Epidermal melanocyte (primary cell): Measurements from ENCODE around the gene IMMP2L.
"Not testable (repeated sequence)": the region's sequence is repeated elsewhere in the genome, so short reads cannot be mapped to it uniquely, and the experiment has no call there.

Source experiments
- DNase-seq: peaks from one replicate; pipeline ENCODE4 v3.0.0; 2011; ENCODE audit warnings: low spot score; ENCODE audit not compliant: insufficient read length

The IMMP2L gene

GRCh38 chr7:110943701-110944345, 618.5 kb downstream of the IMMP2L start:
- no peak for DNase-seq

DNA sequence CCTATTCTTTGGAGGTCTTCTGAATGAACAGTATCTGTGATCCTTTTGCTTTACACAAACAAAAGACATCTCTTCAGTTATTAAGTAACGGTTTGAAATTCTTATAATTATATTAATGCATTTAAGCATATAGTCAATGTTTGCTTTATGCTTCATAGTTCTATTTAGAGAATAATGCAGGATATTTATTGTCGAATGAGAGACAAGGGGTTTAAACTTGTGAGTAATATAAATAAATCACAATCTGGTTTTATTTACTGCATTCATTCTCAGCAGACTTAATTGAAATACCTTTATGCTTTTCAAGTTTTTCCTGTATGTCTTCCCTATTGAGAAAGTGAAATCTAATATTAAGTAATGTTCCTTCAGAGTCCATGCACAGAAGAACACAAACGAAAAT, 620.9 kb downstream of the IMMP2L start:
- no peak for DNase-seq

GRCh38 chr7:110940756-110941155, 621.5 kb downstream of the IMMP2L start:
- DNase-seq = no peak

DNA sequence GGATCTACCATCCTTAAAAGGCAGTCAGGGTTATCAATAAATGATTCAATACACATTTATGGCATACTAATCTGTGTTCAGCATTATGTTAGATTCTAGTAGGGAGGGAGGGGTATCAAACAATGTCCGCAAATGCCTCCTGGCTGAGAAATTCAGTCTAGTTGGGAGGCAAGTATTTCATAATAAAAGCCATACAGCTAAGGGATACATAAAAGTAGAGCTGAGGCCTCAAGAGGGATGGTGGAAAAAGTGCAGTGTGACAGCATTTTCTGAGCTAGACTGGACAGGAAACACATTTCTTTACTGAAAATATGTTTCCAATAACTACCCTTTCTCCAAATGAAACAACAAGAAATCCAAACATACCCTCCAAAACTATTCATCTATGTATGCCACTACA, 624.1 kb downstream of the IMMP2L start:
- DNase-seq = no peak

- not testable (repeated sequence) for DNase-seq
Observed at GRCh38 chr7:110936665-110937064, 625.6 kb downstream of the IMMP2L start.

DNA sequence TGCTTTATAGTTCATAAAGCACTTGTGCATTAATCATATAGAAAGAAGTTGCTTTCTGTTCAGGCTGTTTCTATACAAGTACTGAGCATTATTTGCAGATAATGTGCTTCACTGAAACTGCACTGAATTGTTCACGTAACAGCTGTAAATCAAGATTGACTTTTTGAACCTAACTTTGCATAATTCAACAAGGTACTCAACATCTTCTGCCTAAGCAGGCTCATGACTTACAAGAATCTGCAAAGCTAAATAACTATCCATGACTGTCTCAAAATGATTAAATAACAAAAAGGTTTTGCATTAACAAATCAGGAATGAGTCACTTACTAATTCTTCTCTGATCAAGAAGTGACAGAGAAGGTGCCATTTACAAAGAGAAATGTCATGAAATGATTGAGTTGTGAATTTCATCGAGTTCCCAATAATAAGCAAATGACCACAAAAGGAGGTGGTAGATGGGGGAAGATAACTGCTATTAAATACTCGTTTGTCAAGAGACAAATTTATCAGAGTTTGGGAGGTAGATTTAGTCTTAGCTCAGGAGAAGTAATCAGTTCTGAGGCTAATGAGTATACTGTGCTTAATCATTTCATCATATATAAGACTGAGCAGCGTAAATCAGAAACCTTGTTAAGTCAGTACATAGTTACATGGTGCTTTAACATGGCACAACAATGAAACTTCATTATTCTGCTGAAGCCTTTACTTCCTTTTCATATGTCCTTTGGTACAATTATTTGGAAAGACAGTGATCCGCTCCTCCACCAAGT, 632.6 kb downstream of the IMMP2L start:
- no peak for DNase-seq

GRCh38 chr7:110922906-110923305, 639.4 kb downstream of the IMMP2L start:
- DNase-seq = no peak

- DNase-seq = no peak
Observed at GRCh38 chr7:110921595-110922151, 640.6 kb downstream of the IMMP2L start.

DNA sequence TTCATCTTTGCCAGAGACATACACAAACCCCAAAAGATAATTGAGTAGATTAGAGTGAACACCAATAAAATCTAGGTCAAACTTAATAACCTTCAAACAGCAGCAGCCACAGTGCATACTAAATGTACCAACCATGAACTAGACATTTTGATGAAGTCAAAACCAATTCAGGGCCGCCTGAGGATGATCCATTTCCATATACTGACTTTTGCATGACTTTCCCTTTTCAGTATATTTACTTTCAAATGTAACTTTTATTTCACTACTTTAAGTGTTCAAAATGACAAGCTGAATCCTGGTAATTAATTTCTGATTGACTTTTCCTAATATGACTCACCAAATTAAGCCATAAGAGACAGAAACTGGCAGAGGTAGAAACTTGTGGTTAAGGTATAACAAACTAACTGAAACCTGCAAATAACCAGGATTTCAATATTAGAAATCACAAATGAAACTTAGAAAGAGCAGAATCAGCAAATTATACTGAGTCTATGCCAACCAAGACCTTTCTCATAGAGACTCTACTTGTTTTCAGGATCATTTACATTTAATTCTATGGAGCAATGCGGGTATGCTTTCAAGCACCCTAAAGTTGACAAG, 643.2 kb downstream of the IMMP2L start:
- DNase-seq = no peak

GRCh38 chr7:110914263-110914662, 648.0 kb downstream of the IMMP2L start:
- DNase-seq = no peak

DNA sequence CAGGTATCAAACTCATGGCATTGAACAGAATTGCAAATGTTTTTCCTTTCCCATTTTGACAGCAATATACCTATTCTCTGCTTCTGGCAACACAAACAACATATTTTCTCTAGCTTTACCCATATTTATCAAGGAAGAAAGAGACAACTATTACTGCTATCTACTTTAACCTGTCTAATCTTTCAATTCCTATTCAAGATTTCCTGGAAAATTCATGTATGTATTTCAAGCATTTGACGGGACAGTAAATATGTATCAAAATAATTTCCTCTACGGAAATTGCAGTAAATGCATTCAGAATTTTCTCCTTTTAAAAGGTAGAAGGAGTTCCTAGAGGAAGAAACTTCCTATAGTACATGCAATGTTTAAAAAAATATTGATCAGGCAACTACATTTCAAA, 650.7 kb downstream of the IMMP2L start:
- DNase-seq = no peak

DNA sequence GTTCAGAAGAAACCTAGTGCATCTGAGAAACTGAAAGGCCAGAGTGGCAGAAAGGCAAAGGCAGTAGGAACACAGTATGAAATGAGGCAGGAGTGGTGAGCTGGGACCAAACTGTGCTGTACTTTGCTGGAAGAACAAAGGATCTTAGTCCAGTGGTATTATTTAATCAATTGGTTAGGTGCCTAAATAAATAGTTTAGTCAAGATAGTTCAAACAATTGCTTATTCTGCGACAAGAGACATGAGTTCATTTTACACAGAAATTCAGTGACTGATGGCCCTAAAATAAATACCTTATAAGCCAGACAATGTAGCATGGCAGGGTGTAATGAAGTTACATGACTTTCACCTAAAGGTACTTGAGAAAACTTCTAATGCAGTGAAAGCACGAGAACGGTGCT, 653.2 kb downstream of the IMMP2L start:
- DNase-seq = no peak

GRCh38 chr7:110905773-110906566, 656.3 kb downstream of the IMMP2L start:
- no peak for DNase-seq

GRCh38 chr7:110898516-110898915, 663.8 kb downstream of the IMMP2L start:
- no peak for DNase-seq

GRCh38 chr7:110897538-110897937, 664.8 kb downstream of the IMMP2L start:
- no peak for DNase-seq

- DNase-seq = no peak
Observed at GRCh38 chr7:110894111-110894510, 668.2 kb downstream of the IMMP2L start.

DNA sequence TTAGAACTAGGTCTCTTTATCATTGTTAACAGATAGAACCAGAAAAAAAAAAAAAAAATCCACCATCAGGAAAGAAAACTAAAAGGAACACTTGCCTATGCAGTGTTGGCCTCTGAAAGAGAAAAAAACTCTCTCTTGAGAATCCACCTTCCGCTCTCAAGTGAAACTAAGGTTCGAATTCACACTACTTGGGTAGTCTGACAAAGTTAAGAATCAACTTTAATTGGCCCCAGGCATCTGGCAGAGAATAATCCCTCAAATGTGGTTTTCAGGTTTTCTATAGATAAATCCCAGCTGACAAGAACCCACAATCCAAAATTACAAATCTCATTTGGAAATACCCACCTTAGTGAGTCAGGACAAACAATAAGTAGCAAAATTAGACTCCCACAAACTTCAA, 671.1 kb downstream of the IMMP2L start:
- DNase-seq = no peak

DNA sequence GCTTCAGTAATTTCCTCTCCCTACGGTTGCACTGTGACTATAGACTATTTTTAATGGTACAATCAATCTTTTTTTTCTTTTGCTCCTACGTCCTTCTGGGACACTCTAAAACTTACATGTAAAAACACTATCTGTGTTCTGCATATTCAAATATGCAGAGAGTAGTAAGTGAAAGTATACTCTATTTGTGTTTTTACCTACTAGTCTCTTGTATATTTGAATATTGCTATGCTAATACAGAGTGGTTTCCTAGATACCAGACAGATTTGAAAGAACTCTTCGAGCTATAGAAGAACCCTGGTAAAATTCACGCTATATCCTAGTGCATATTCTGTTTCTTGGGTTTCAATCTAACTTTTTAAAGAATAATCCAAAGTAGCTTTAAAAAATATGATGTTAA, 672.2 kb downstream of the IMMP2L start:
- DNase-seq = no peak

- DNase-seq = no peak
Observed at GRCh38 chr7:110889335-110889734, 673.0 kb downstream of the IMMP2L start.

GRCh38 chr7:110888641-110889040, 673.7 kb downstream of the IMMP2L start:
- no peak for DNase-seq

DNA sequence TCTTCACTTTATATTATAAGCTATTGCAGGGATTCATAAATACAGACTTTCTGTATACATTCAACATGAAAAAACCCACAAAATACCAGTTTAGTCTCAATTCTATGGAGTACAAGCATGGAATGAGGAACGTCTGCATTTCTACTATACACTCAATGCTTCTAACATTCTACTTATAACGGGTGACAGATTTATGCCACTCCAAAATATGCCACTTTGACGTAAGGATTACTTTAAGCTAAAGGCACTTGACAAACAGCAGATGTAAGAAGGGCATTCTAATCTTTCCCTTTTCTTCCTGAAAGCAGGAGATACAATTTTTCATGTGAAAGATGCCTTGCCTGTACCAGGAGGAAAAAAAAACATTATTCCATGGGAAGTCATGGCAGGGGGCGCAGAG, 676.8 kb downstream of the IMMP2L start:
- DNase-seq = no peak

DNA sequence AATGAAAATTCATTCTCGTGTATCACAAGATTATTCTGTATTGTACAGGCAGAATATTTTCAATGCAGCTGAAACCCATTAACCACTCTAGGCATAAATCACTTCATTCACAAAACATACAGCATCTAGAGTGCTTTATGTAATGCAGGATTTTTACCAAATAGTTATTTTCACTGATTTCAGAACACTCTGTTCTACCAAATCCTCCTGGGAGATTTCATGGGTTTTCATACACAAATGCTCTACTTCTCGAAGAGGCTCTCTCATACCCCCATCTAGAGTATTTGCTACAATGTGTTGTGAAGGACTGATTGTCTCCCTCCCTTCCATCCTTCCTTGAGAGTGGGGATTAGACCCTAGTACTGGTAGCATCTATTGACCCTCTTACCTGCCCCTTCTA, 680.6 kb downstream of the IMMP2L start:
- no peak for DNase-seq
